ENCODE results near the gene FCGR3A. TPM values are rescaled to one million over a fixed set of nuclear protein-coding genes. Genes with fewer than 3 reads are reported as not detected.
"Not testable (repeated sequence)": the region's sequence is repeated elsewhere in the genome, so short reads cannot be mapped to it uniquely, and the experiment has no call there.

Gene FCGR3A
- total RNA-seq, 1 donor from 2014 or later, result 323 TPM

- peak in 1 of 2 donors; percentile 19 for ATAC-seq
Observed at GRCh38 chr1:161579856-161580507, 30.4 kb upstream of the FCGR3A start.

GRCh38 chr1:161576676-161577075 is 27.1 kb upstream of the FCGR3A start:
- H3K36me3 ChIP-seq; H3K4me3 ChIP-seq; H3K27me3 ChIP-seq (ENCODE audit: low read depth); H3K9me3 ChIP-seq; H3K4me1 ChIP-seq; H3K27ac ChIP-seq; intact Hi-C loops (cut with DNase I); DNase-seq: not testable (repeated sequence)
- ATAC-seq, result peak; percentile 65 to 74

More at GRCh38 chr1:161579856-161580507, 30.4 kb upstream of the FCGR3A start:
- H3K27ac ChIP-seq; H3K4me3 ChIP-seq; intact Hi-C loops (cut with DNase I); DNase-seq; H3K27me3 ChIP-seq (ENCODE audit: low read depth); H3K4me1 ChIP-seq; H3K36me3 ChIP-seq; H3K9me3 ChIP-seq: not testable (repeated sequence)

DNA sequence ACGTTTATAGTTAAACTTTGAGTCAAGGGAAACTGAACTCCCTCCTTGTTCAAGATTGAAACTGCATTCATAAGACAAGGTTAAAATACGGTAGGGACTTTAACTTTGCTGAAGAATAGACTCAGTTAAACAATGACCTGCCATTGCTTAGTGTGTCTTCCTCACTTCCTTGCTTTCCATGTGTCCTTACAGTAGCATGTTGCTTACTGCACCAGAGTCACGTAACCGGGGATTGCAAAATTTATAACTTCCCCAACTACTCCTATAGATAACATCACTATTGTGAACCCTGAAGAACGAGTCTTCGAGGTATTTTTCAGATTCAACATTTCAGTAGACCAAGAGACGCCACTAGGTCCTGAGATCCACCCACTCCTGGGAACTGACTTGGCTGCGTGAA is 22.1 kb upstream of the FCGR3A start:
- H3K4me3 ChIP-seq; H3K27me3 ChIP-seq (ENCODE audit: low read depth); H3K36me3 ChIP-seq; H3K27ac ChIP-seq; intact Hi-C loops (cut with DNase I); H3K9me3 ChIP-seq; DNase-seq; H3K4me1 ChIP-seq: not testable (repeated sequence)
- ATAC-seq, result peak; percentile 55 to 73

DNA sequence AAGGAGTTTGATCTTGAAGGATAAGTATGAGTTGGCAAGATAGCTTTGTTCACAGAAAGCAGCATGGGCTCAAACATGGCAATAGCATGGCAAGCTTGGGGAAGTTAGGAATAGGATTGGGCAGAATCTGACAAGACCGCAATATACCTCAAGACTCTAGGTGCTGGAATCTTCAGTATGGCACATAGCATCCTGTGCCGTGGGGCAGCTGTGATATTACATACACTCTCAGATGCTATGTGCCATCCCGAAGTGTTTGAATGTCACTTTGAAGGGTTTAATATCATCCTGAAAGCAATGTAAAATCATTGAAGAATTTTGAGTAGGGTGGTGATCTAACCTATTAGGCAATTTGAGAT is 17.0 kb upstream of the FCGR3A start:
- H3K27me3 ChIP-seq (ENCODE audit: low read depth); H3K36me3 ChIP-seq; intact Hi-C loops (cut with DNase I); H3K27ac ChIP-seq; DNase-seq; H3K9me3 ChIP-seq; H3K4me3 ChIP-seq; H3K4me1 ChIP-seq: not testable (repeated sequence)
- ATAC-seq, result peak in 1 of 2 donors; percentile 8

GRCh38 chr1:161563522-161563921 is 13.9 kb upstream of the FCGR3A start:
- H3K9me3 ChIP-seq; DNase-seq; ATAC-seq; H3K27ac ChIP-seq; H3K27me3 ChIP-seq (ENCODE audit: low read depth); H3K4me3 ChIP-seq; H3K4me1 ChIP-seq; H3K36me3 ChIP-seq; intact Hi-C loops (cut with DNase I): not testable (repeated sequence)

DNA sequence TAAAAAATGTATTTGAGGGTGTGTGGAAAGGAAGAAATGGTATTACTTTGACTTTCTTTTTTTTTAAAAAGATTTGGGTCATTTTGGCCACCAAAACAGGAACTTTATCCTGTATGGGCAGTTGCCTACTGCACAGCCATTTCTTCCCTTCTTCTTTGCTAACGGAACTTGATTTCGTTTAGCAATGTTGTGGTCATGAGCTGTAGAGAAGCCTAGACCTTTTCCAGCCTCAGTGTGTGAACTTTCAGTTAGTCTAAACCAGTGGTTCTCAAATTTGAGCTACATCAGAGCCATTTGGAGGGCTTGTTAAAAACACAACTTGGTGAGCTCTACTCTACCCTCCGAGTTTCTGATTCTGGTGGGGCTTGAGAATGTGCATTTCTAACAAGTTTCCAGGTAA is 12.8 kb upstream of the FCGR3A start:
- H3K36me3 ChIP-seq; H3K4me3 ChIP-seq; H3K9me3 ChIP-seq; intact Hi-C loops (cut with DNase I); H3K4me1 ChIP-seq; H3K27me3 ChIP-seq (ENCODE audit: low read depth); DNase-seq; H3K27ac ChIP-seq: not testable (repeated sequence)
- ATAC-seq, result peak; percentile 62 to 79

- H3K36me3 ChIP-seq; H3K27ac ChIP-seq; H3K4me3 ChIP-seq; H3K4me1 ChIP-seq; DNase-seq; H3K9me3 ChIP-seq; intact Hi-C loops (cut with DNase I); H3K27me3 ChIP-seq (ENCODE audit: low read depth): not testable (repeated sequence)
- peak; percentile 89 to 92 for ATAC-seq
- TF ChIP-seq, protein P1, sequence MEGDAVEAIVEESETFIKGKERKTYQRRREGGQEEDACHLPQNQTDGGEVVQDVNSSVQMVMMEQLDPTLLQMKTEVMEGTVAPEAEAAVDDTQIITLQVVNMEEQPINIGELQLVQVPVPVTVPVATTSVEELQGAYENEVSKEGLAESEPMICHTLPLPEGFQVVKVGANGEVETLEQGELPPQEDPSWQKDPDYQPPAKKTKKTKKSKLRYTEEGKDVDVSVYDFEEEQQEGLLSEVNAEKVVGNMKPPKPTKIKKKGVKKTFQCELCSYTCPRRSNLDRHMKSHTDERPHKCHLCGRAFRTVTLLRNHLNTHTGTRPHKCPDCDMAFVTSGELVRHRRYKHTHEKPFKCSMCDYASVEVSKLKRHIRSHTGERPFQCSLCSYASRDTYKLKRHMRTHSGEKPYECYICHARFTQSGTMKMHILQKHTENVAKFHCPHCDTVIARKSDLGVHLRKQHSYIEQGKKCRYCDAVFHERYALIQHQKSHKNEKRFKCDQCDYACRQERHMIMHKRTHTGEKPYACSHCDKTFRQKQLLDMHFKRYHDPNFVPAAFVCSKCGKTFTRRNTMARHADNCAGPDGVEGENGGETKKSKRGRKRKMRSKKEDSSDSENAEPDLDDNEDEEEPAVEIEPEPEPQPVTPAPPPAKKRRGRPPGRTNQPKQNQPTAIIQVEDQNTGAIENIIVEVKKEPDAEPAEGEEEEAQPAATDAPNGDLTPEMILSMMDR (IDR thresholded peaks at IDR 0.05), result peak; percentile 17
Observed at GRCh38 chr1:161560960-161561715, 11.5 kb upstream of the FCGR3A start.

DNA sequence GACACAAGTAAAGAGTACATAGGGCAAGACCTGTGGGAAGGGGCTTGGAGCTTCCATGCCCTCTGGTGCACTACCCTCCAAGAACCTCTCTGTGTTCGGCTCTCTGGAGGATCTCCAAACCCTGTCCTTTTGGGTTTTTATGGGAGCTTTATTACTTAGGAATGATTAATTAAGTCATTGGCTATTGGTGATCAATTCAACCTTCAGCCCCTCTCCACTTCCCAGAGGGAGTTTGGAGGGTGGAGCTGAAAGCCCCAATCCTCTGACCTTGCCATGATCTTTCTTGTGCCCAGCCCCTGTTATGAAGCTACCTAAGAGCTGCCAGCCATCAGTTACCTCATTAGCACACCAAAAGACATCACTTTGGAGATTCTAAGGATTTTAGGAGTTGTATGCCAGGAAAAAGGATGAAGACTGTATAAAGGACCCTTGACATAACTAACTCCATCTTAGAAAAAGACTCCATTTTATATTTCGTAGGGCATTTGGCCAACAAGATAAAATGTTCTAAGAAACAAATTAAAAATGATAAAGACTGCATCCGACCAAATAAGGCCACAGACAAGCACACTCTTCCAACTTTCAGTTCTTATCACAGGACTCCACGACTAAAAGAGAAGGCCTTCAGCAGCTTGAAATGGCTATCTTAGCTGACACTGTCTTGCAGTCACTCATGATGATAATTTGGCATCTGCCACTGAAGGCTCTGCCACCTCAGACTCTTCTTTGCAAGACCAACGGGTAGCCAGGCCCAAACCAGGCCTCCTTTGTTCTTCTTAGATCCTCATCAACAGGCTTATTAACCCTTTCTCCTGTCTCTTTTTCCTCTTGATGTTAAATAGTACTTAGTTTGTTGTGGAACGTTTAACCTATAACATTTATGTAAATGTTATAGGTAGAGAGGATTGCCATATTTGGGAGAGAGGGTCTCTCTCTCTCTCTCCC is 8.2 kb upstream of the FCGR3A start:
- H3K27me3 ChIP-seq (ENCODE audit: low read depth); H3K4me1 ChIP-seq; H3K4me3 ChIP-seq; DNase-seq; H3K36me3 ChIP-seq; H3K27ac ChIP-seq; intact Hi-C loops (cut with DNase I); H3K9me3 ChIP-seq; ATAC-seq: not testable (repeated sequence)

GRCh38 chr1:161556990-161557389 is 7.4 kb upstream of the FCGR3A start:
- H3K27me3 ChIP-seq (ENCODE audit: low read depth); intact Hi-C loops (cut with DNase I); H3K27ac ChIP-seq; H3K4me1 ChIP-seq; H3K4me3 ChIP-seq; H3K9me3 ChIP-seq; ATAC-seq; DNase-seq; H3K36me3 ChIP-seq: not testable (repeated sequence)

DNA sequence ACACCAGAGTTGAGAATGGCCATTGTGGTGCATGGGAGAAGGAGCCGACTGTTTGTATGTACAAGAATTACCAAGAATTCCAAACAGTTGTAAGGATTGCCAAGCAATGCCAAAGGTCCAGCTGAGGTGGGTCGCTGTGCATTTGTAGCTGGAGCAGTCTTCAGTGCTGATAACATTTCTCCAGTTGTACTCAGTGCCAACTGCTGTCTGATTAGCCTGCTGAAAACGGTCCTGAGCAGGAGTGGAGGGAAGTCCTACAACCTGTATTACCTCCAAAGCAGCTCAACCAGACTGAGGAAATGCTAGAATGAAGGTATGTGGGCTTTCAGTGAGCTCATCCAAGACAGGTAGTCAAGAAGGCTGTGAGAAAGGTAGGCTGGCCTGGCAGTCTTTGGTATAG is 6.5 kb upstream of the FCGR3A start:
- DNase-seq; H3K4me1 ChIP-seq; intact Hi-C loops (cut with DNase I); H3K36me3 ChIP-seq; H3K4me3 ChIP-seq; H3K27ac ChIP-seq; ATAC-seq; H3K27me3 ChIP-seq (ENCODE audit: low read depth); H3K9me3 ChIP-seq: not testable (repeated sequence)

GRCh38 chr1:161554815-161555417 is 5.3 kb upstream of the FCGR3A start:
- intact Hi-C loops (cut with DNase I); H3K4me3 ChIP-seq; H3K27me3 ChIP-seq (ENCODE audit: low read depth); H3K36me3 ChIP-seq; H3K9me3 ChIP-seq; DNase-seq; H3K4me1 ChIP-seq: not testable (repeated sequence)
- ATAC-seq, result peak; percentile 82 to 83
- H3K27ac ChIP-seq, result peak overlapping the region; percentile 56

DNA sequence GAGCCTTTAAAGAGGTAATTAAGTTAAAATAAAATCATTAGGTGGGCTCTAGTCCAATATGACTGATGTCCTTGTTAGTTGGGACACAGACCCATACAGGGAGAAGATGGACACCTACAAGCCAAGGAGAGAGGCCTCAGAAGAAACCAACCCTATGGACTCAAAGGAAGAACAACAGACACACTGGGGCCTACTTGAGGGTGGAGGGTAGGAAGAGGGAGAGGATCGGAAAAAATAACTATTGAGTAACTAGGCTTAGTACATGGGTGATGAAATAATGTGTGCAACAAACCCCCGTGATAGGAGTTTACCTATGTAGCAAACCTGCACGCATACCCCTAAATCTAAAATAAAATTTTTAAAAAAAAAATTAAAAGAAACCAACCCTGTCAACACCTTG is 4.7 kb upstream of the FCGR3A start:
- H3K4me3 ChIP-seq; H3K4me1 ChIP-seq; H3K27me3 ChIP-seq (ENCODE audit: low read depth); H3K36me3 ChIP-seq; H3K9me3 ChIP-seq; DNase-seq; intact Hi-C loops (cut with DNase I): not testable (repeated sequence)
- peak; percentile 36 to 49 for ATAC-seq
- peak overlapping the region; percentile 56 for H3K27ac ChIP-seq

Measured in lower lobe of right lung (tissue), 2 donors.